NCI-H1930 (cell line): ENCODE measurements around the gene FPR2.
"Not testable (repeated sequence)": the region's sequence is repeated elsewhere in the genome, so short reads cannot be mapped to it uniquely, and the experiment has no call there.

ENCODE experiments used
- DNase-seq, 2 experiments: peaks; one replicate each; lab custom pipeline; 2025; lab: John Stamatoyannopoulos, UW

The FPR2 gene

GRCh38 chr19:51760697-51761356, at the start of gene FPR2:
FPR2 (plus strand) TSS chr19:51761180; CDS start chr19:51768659, 7,479 bp downstream.
- DNase-seq, result no peak

- DNase-seq, result no peak
Observed at GRCh38 chr19:51711702-51712101, 49.3 kb upstream of the FPR2 start.

DNA sequence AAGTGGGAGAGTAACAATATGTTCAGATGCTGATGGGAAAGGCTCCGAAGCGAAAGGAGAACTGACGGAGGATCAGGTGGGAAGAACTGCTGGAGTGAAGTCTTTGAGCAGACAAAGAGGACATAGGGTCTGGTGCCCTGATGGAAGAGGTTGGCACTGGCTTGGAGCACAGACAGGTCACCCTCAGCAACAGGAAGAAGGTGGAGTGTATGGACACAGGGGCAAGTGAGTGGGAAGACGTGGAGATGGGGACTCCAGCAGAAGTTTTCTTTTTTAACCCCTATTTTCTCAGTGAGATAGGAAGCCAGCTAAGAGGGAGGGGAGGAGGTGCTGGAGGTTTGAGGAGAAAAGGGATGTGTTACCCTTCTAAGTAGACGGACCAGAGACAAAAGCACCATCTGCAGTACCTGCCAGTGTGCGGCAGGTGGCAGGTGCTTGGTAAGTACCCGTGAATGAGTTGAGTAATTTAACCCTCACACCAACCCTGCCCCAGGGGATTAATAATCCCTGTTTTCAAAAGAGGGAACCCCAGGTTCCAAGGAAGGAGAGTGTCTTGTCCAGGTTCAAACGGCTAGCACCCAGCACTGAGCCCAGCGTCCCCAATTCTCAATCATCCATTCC, 48.4 kb upstream of the FPR2 start:
- peak in 1 of 2 experiments; percentile 19 for DNase-seq

- no peak for DNase-seq
Observed at GRCh38 chr19:51713319-51714285, 47.4 kb upstream of the FPR2 start.

- no peak for DNase-seq
Observed at GRCh38 chr19:51714848-51715247, 46.1 kb upstream of the FPR2 start.

- DNase-seq, result no peak
Observed at GRCh38 chr19:51715850-51716249, 45.1 kb upstream of the FPR2 start.

- no peak for DNase-seq
Observed at GRCh38 chr19:51716925-51717324, 44.1 kb upstream of the FPR2 start.

DNA sequence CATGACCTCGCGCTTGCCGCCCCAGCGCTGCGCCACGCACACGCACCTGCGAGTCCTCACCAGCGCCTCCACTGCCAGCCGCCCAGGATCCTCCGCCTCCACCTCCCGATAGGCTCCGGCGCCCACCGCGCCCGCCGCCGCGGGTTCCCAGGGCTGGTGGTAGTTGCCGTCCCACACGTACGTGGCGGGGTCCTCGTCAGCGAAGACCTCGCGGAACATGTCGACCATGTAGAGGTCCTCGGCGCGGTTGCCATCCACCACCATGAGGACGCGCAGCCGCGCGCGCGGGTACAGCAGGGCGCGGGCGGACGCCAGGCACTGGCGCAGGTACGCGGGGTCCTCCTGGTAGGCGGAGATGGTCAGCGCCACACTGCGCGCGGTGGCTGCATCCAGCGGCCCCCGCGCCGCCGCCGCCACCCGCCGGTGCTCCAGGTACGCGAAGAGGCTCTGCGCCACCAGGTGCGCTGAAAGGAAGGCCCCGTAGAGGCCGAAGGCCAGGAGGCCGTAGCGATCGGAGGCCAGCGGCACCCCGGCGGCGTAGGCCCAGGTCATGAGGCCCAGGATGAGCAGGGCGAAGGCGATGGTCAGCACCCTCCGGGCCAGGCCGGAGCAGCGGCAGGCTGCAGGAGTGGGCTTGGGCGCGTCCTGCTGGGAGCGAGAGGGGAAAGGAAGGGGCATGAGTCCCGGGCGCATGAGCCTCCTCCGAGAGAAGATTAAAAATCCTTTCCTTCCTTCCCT, 41.6 kb upstream of the FPR2 start:
- peak; percentile 32 to 37 for DNase-seq

DNA sequence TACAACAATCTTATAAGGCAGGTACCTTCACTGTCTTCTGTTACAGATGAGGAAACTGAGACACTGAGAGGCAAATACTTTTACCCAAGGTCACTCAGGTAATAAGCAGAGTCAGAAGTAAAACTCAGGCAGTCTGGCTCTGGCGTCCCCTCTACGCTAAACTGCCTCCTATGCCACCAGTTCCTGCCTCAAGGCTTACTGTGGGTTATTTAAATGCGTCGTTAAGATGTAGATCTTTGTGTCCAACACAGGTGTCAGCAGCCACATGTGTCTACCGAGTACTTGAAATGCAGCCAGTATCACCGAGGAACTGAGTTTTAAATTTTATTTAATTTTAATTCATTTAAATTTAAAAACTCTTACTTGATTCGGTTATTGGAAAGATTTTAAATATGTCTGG, 39.1 kb upstream of the FPR2 start:
- DNase-seq, result no peak

- DNase-seq, result no peak
Observed at GRCh38 chr19:51722492-51722891, 38.5 kb upstream of the FPR2 start.

- DNase-seq, result no peak
Observed at GRCh38 chr19:51724543-51724942, 36.4 kb upstream of the FPR2 start.

DNA sequence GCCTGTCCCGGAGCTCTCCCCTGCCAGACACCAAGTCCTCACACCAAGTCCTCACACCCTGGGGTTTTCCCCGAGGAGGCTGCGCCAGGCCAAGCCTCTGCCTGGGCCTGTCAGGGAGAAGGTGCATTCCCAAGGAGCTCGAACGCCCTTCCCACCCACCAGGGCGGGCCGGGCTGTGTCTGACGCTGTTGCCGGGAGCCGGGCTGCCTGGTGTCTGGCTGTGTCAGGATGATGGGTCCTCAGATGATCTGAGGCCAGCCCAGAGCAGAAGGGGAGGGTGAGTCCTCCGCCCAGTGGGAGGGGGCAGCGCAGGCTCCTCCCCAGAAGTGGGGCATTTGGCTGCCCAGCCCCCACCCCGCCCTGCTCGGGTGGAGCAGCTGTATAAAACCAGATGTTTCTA, 34.9 kb upstream of the FPR2 start:
- no peak for DNase-seq

DNA sequence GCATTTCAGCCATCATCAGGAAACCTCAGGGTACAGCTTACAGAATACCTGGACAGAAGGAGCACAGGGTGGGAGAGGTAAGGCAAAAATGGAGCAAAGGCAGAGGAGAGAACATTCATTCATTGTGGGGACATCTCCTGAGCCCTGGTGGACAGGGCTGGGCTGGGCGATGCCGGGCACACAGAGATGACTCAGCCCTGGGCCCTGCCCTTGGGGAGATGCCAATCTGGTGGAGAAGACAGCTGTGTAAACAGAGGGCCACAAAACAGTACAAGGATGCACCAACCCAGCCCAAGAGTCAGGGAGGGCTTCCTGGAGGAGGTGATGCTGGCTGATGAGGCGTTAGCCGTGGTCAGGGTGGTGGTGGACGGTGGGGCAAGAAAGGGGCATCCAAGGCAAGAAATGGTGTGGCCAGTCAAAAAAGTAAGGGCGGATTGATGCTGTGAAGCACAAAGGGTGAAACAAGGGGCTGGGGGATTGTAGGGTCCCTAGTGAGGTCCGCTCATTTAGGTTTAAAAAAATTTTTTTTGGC, 33.6 kb upstream of the FPR2 start:
- no peak for DNase-seq

GRCh38 chr19:51729781-51730180, 31.2 kb upstream of the FPR2 start:
- no peak for DNase-seq

GRCh38 chr19:51733742-51734522, 27.0 kb upstream of the FPR2 start:
- no peak for DNase-seq

DNA sequence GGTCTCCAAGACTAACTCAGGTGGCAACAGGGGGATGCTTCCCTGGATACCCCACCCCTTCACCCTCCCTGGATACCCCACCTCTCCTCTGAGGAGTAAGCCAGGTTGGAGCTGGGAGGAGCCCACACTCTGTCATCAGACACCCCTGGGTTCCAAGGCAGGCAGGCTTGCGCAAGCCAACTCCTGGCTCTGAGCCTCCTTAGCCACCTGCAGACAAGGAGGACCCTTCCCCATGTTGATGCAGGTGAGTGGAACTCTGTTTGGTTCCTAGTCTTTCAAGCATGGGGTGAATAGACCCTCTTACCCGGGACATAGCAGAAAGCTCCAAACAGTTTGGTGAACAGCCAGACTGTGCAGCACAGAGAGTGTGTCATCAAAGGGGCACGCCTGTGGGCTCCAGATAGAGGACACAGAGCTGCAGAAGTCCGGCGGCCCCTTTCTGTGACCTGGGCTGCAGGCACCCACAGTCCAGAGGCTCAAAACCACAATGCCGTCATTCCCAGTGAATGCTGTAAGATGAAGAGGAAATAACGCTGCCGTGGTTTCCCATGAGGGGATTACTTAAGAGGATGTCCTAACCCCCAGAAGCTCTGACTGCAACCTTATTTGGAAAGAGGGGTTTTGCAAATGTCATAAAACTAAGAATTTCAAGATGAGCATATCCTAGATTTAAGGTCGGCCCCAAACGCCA, 25.1 kb upstream of the FPR2 start:
- DNase-seq, result no peak

GRCh38 chr19:51737389-51737788, 23.6 kb upstream of the FPR2 start:
- no peak for DNase-seq

- no peak for DNase-seq
Observed at GRCh38 chr19:51737924-51738323, 23.1 kb upstream of the FPR2 start.

DNA sequence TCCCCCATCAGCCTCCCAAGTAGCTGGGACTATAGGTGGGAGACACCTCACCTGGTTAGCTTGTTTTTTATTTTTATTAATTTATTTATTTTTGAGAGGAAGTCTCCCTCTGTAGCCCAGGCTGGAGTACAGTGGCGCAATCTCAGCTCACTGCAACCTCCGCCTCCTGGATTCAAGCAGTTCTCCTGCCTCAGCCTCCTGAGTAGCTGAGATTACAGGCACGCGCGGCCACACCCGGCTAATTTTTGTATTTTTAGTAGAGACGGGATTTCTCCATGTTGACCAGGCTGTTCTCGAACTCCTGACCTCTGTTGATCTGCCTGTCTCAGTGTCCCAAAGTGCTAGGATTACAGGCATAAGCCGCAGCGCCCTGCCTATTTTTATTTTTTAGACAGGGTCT, 22.5 kb upstream of the FPR2 start:
- not testable (repeated sequence) for DNase-seq

- no peak for DNase-seq
Observed at GRCh38 chr19:51739466-51740213, 21.3 kb upstream of the FPR2 start.
